ENCODE measurements around the gene LPO. TPM values are rescaled to one million over a fixed set of nuclear protein-coding genes. Genes with fewer than 3 reads are reported as not detected.

The LPO gene
- total and polyA plus RNA-seq, 2 donors: 0.09 to 0.23 TPM

DNA sequence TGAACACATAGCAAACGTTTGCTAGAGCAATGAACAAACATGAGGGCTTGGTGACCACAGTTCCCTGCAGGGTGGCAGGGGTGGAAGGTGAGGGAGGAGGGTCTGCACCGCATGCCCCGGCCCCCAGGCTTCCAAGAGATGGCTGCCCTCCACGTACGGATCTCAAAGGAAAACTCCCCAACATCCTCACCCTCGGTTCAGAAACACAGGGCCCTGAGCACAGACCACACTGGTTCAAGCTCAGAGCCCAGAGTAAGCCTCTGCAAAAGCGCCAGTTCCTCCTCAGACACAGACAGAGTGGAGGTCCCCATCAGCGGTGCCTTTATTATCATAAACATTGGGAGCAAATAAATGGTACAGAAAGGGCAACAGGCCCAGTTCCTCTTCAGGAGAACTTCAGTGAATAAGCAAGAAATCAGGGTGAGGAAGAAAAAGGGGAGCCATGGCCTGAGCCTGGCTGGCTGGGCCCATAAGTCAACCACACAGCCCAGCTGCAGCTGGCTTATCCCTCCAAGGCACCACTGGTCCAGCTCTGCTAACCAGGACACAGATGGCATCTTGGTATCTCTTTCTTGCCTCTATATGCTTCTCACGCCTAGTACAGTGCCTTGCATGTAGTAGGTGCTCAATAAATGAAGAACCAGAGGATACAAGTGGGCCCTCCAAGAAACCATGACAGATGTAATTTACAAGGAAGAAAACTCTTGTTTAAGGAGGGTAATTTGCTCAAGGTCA, 31.3 kb downstream of the LPO start:
- Histone ChIP-seq H3K4me3 (ENCODE audit: low read length in 2 of 2) (no peak overlapping the region), H3K27ac (ENCODE audit: low read depth in 1 of 2, low read length in 1 of 2) (no peak overlapping the region), H3K36me3 (ENCODE audit: control insufficient read depth in 2 of 2, insufficient read depth in 2 of 2, low read length in 1 of 2) (no peaks in the 10 kb centered on the region), H3K9me3 (ENCODE audit: control insufficient read depth in 2 of 2, insufficient read depth in 1 of 2, low read length in 1 of 2) (no peaks in the 10 kb centered on the region), H3K4me1 (ENCODE audit: control insufficient read depth in 2 of 2, insufficient read depth in 2 of 2, low read length in 2 of 2) (no peaks in the 10 kb centered on the region), H3K27me3 (ENCODE audit: control insufficient read depth in 2 of 2, insufficient read depth in 1 of 2, low read length in 1 of 2) (peaks cover 0 to 2% of the 10 kb centered on the region in 2 donors)
- no peak for DNase-seq (ENCODE audit: low read depth in 6 of 9, low spot score in 9 of 9)
- 94% methylated on average over 9 of the region's 9 CpGs for WGBS

DNA sequence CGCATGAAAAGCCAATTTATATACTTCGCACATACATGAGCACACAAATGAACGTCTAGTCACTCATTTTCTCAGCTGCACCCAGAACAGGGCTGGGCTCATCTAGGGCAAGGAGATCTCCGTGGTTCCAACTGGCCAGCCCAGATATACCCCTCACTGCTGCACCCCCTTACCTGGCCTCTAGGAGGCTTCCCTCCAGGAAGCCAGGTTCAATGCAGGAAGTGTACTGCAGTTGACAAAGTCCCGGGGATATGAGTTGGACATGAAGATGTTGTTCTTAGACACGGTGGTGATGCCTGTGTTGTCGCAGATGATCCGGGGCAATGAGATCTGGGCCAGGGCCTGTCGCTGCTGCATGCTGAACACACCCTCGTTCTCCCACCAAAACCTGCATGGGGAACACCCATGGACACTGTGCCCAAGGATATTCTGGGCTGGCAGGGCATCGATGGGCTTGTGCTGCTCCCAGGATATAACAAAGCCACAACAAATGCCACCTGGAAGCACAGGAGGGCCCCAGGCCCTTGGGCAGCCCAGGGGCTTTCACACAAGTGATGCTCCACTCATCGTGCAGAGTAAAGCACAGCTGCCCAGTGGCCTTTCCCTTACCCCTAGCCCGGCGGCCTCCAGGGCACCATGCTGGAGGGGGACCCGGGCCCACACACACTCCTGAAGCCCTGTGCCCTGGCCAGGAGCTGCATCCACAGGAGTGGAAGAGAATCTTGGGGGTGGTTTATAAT, 32.3 kb downstream of the LPO start:
- no peaks in the 10 kb centered on the region for H3K36me3 ChIP-seq (ENCODE audit: control insufficient read depth in 2 of 2, insufficient read depth in 2 of 2, low read length in 1 of 2)
- H3K4me1 ChIP-seq (ENCODE audit: control insufficient read depth in 2 of 2, insufficient read depth in 2 of 2, low read length in 2 of 2): no peaks in the 10 kb centered on the region
- H3K9me3 ChIP-seq (ENCODE audit: control insufficient read depth in 2 of 2, insufficient read depth in 1 of 2, low read length in 1 of 2): no peaks in the 10 kb centered on the region
- DNase-seq (ENCODE audit: low read depth in 6 of 9, low spot score in 9 of 9): no peak
- H3K4me3 ChIP-seq (ENCODE audit: low read length in 2 of 2): no peak overlapping the region
- 91% methylated on average over 15 of the region's 15 CpGs for WGBS
- no peaks in the 10 kb centered on the region for H3K27me3 ChIP-seq (ENCODE audit: control insufficient read depth in 2 of 2, insufficient read depth in 1 of 2, low read length in 1 of 2)
- no peak overlapping the region for H3K27ac ChIP-seq (ENCODE audit: low read depth in 1 of 2, low read length in 1 of 2)

DNA sequence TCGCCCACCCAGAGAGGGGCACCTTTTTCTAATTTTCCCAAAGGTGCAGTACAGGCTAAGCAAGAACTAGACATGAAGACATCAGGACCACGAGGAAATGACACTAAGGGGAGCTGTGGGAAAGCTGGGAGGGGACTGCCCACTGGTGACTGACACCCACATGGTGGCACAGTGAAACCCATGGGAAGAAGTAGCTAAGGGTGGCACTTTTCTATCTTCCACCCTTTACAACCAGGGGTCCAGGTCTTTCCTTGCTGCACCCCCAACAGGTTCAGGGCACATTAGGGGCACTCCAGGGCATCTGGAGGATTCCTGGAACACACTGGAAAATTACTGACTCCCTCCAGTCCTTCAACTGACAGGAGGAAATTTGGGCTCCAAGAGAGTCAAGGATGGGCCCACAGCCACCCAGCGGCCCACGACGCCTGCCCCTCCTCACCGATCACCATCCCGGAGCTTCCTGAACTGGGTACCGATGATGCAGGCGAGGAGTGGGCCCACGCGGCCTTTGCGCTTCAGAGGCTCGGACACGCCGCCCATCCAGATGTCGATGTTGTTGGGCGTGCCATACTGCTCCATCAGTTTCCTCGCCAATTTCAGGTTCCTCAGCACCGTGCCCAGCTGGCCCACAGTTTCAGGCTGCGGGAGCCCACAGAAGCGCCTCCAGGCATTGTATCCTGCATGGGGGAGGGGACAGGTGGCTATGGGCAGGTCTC, 33.0 kb downstream of the LPO start:
- 96% methylated on average over 21 of the region's 21 CpGs for WGBS
- Histone ChIP-seq H3K36me3 (ENCODE audit: control insufficient read depth in 2 of 2, insufficient read depth in 2 of 2, low read length in 1 of 2) (no peaks in the 10 kb centered on the region), H3K4me3 (ENCODE audit: low read length in 2 of 2) (no peak overlapping the region), H3K4me1 (ENCODE audit: control insufficient read depth in 2 of 2, insufficient read depth in 2 of 2, low read length in 2 of 2) (no peaks in the 10 kb centered on the region), H3K27me3 (ENCODE audit: control insufficient read depth in 2 of 2, insufficient read depth in 1 of 2, low read length in 1 of 2) (no peaks in the 10 kb centered on the region), H3K9me3 (ENCODE audit: control insufficient read depth in 2 of 2, insufficient read depth in 1 of 2, low read length in 1 of 2) (no peaks in the 10 kb centered on the region), H3K27ac (ENCODE audit: low read depth in 1 of 2, low read length in 1 of 2) (no peak overlapping the region)
- no peak for DNase-seq (ENCODE audit: low read depth in 6 of 9, low spot score in 9 of 9)

DNA sequence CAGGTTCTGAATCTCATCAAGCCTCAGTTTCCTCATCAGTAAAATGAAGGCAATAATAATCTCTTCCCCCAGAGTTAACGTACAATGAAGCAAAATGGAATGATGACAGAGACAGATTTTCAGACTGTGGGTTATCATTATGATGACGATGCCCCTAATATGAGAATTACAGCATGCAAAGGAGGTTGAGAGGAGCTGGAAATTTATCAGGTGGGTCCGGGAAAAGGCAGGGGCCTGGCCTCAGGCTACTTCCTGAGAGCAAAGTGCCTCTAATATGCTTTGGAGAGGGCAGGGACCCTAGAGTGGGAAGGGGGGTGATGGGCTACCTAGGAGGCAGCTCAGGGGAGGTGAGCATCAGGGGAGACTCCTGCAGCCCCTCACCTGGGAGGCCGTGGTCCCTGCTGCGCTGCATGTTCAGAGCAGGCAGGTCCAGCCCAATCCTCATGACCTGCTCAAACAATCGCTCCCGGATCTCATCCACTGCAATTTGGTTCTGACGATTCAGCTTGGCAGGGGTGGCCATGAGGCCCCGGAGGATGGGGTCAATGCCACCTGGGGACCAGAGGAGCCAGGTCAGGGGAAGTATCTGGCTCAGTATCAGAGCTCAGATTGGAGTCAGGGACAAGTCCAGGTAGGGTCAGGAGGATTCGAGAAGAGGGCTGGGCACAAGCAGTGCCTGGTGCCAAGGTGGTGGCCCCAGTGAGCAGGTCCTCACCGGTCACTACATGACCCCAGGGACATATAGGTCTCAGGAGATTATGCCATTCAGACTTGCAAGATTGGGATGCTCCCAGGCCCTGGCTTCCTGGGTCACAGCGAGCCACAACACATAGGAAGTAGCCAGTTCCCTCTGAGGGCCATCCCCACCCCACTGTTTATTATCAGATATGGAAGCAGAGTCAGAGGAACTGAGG, 34.2 kb downstream of the LPO start:
- Histone ChIP-seq H3K4me1 (ENCODE audit: control insufficient read depth in 2 of 2, insufficient read depth in 2 of 2, low read length in 2 of 2) (no peaks in the 10 kb centered on the region), H3K36me3 (ENCODE audit: control insufficient read depth in 2 of 2, insufficient read depth in 2 of 2, low read length in 1 of 2) (no peaks in the 10 kb centered on the region), H3K27ac (ENCODE audit: low read depth in 1 of 2, low read length in 1 of 2) (no peak overlapping the region), H3K9me3 (ENCODE audit: control insufficient read depth in 2 of 2, insufficient read depth in 1 of 2, low read length in 1 of 2) (no peaks in the 10 kb centered on the region), H3K4me3 (ENCODE audit: low read length in 2 of 2) (no peak overlapping the region), H3K27me3 (ENCODE audit: control insufficient read depth in 2 of 2, insufficient read depth in 1 of 2, low read length in 1 of 2) (no peaks in the 10 kb centered on the region)
- WGBS: 94% methylated on average over 12 of the region's 12 CpGs
- no peak for DNase-seq (ENCODE audit: low read depth in 6 of 9, low spot score in 9 of 9)

DNA sequence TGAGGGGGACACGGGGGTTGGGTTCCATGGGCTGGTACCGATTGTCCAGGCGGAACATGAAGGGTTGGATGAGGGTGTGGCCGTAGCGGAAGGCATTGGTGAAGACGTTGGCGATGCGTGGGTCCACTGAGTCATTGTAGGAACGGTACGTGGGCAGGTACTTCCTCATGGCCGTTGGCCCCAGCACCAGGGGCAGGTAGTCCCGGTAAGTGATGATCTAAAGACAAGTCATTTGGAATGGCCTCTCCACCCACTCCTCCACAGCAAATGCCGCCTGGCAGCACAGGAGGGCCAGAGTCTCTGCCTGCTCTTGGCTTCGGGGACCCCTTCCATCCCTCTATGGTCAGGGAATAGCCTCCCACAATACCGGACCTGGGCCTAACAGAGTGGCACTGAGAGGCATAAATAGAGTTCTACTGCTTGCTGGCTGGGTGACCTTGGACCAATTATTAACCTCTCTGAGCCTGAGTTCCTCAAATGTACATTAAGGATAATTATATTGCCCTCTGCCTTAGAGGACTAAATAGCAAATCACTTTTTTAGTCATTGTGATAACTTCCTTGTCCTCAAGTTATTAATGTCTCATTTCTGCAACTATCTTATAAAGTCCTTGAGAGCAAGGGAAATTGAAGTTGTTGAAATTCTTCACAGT, 35.2 kb downstream of the LPO start:
- peaks cover 0 to 7% of the 10 kb centered on the region in 2 donors for H3K27me3 ChIP-seq (ENCODE audit: control insufficient read depth in 2 of 2, insufficient read depth in 1 of 2, low read length in 1 of 2)
- H3K9me3 ChIP-seq (ENCODE audit: control insufficient read depth in 2 of 2, insufficient read depth in 1 of 2, low read length in 1 of 2): no peaks in the 10 kb centered on the region
- no peak overlapping the region for H3K27ac ChIP-seq (ENCODE audit: low read depth in 1 of 2, low read length in 1 of 2)
- H3K36me3 ChIP-seq (ENCODE audit: control insufficient read depth in 2 of 2, insufficient read depth in 2 of 2, low read length in 1 of 2): no peaks in the 10 kb centered on the region
- WGBS: 90% methylated on average over 15 of the region's 15 CpGs
- no peak for DNase-seq (ENCODE audit: low read depth in 6 of 9, low spot score in 9 of 9)
- H3K4me3 ChIP-seq (ENCODE audit: low read length in 2 of 2): no peak overlapping the region
- no peaks in the 10 kb centered on the region for H3K4me1 ChIP-seq (ENCODE audit: control insufficient read depth in 2 of 2, insufficient read depth in 2 of 2, low read length in 2 of 2)

DNA sequence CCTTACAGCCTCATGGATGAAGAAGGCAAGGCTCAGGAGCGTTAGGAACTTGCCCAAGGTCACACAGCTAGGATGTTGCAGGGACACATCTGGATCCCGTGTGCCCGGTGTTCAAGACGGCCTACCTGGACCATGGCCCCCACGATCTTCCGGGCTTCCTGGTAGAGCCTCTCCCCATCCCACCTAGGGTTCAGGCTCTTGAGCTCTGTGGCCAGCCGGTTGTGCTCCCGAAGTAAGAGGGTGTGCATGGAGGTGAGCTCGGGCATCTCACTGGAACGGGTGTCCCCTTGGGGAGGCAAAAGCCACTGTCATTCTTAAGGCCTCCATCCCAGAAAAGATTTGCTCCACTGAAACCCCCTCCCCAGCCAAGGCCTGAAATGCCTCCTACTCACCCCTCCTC, 37.0 kb downstream of the LPO start:
- Histone ChIP-seq H3K4me1 (ENCODE audit: control insufficient read depth in 2 of 2, insufficient read depth in 2 of 2, low read length in 2 of 2) (peaks cover 0 to 2% of the 10 kb centered on the region in 2 donors), H3K9me3 (ENCODE audit: control insufficient read depth in 2 of 2, insufficient read depth in 1 of 2, low read length in 1 of 2) (no peaks in the 10 kb centered on the region), H3K4me3 (ENCODE audit: low read length in 2 of 2) (no peak overlapping the region), H3K27ac (ENCODE audit: low read depth in 1 of 2, low read length in 1 of 2) (no peak overlapping the region), H3K27me3 (ENCODE audit: control insufficient read depth in 2 of 2, insufficient read depth in 1 of 2, low read length in 1 of 2) (peaks cover 0 to 25% of the 10 kb centered on the region in 2 donors), H3K36me3 (ENCODE audit: control insufficient read depth in 2 of 2, insufficient read depth in 2 of 2, low read length in 1 of 2) (no peaks in the 10 kb centered on the region)
- no peak for DNase-seq (ENCODE audit: low read depth in 6 of 9, low spot score in 9 of 9)
- 97% methylated on average over 10 of the region's 10 CpGs for WGBS

DNA sequence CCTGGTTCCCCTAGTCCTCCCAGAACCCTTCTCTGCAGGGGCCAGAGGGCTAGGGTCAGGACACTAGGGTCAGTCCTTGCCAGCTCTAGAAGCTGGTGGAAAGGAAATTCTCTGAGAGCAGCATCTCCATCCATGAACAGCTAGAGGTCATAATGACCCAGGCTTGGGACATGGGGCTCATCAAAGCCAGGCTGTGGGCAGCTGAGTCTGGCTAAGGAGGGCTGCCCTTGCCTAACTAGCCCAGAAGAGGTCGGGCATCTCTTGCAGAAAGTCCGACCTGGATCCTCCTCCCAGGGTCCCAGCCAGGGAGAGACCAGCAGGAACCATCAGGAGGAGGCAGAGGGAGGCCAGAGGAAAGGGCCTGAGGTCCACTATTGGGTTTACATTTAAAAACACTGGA, 38.0 kb downstream of the LPO start:
- no peaks in the 10 kb centered on the region for H3K36me3 ChIP-seq (ENCODE audit: control insufficient read depth in 2 of 2, insufficient read depth in 2 of 2, low read length in 1 of 2)
- no peak for DNase-seq (ENCODE audit: low read depth in 6 of 9, low spot score in 9 of 9)
- WGBS: 76% methylated on average over 2 of the region's 2 CpGs
- H3K27me3 ChIP-seq (ENCODE audit: control insufficient read depth in 2 of 2, insufficient read depth in 1 of 2, low read length in 1 of 2): peaks cover 0 to 26% of the 10 kb centered on the region in 2 donors
- peaks cover 0 to 2% of the 10 kb centered on the region in 2 donors for H3K4me1 ChIP-seq (ENCODE audit: control insufficient read depth in 2 of 2, insufficient read depth in 2 of 2, low read length in 2 of 2)
- no peaks in the 10 kb centered on the region for H3K9me3 ChIP-seq (ENCODE audit: control insufficient read depth in 2 of 2, insufficient read depth in 1 of 2, low read length in 1 of 2)
- no peak overlapping the region for H3K4me3 ChIP-seq (ENCODE audit: low read length in 2 of 2)
- H3K27ac ChIP-seq (ENCODE audit: low read depth in 1 of 2, low read length in 1 of 2): no peak overlapping the region

DNA sequence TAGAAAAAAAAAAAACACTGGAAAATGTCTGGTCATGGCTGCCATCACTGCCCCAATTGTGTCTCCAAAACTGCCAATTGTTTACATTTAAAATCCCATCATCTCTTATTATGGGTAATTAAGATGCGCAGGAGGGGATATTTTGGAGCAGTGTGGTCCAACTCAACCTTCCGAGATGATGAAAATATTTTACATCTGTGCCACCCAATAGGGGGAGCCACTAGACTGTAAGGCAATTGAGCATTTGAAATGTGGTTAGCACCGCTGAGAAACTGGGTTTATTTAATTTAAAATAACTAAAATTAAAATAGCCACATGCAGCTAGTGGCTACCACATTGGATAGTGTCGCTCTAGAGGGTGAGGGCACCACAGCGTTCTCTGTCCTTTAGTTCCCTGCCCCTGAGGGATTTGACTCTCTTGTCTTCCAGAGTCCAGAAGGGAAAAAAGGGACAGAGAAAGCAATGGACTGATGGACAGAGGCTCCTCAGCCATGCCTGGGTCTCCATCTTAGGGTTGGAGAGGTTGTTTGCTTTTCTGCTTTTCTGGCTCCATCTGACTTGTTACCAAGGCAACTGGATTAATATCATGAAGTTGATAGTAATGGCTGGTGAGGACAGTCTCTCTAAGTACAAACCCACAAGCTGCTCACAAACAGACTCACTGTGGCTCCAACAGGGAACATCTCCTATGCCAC, 38.9 kb downstream of the LPO start:
- H3K27ac ChIP-seq (ENCODE audit: low read depth in 1 of 2, low read length in 1 of 2): no peak overlapping the region
- peaks cover 0 to 28% of the 10 kb centered on the region in 2 donors for H3K27me3 ChIP-seq (ENCODE audit: control insufficient read depth in 2 of 2, insufficient read depth in 1 of 2, low read length in 1 of 2)
- no peaks in the 10 kb centered on the region for H3K36me3 ChIP-seq (ENCODE audit: control insufficient read depth in 2 of 2, insufficient read depth in 2 of 2, low read length in 1 of 2)
- peaks cover 0 to 2% of the 10 kb centered on the region in 2 donors for H3K4me1 ChIP-seq (ENCODE audit: control insufficient read depth in 2 of 2, insufficient read depth in 2 of 2, low read length in 2 of 2)
- whole genome bisulfite sequencing: 63% methylated on average over 5 of the region's 5 CpGs
- H3K4me3 ChIP-seq (ENCODE audit: low read length in 2 of 2): no peak overlapping the region
- DNase-seq (ENCODE audit: low read depth in 6 of 9, low spot score in 9 of 9): peak in 4 of 9 donors; percentile 6 to 31 (median 11)
- H3K9me3 ChIP-seq (ENCODE audit: control insufficient read depth in 2 of 2, insufficient read depth in 1 of 2, low read length in 1 of 2): no peaks in the 10 kb centered on the region

All from thymus (tissue), 11 donors.